ENCODE data around the gene FHL1.
"Not testable (repeated sequence)": the region's sequence is repeated elsewhere in the genome, so short reads cannot be mapped to it uniquely, and the experiment has no call there.

FHL1 gene

DNA sequence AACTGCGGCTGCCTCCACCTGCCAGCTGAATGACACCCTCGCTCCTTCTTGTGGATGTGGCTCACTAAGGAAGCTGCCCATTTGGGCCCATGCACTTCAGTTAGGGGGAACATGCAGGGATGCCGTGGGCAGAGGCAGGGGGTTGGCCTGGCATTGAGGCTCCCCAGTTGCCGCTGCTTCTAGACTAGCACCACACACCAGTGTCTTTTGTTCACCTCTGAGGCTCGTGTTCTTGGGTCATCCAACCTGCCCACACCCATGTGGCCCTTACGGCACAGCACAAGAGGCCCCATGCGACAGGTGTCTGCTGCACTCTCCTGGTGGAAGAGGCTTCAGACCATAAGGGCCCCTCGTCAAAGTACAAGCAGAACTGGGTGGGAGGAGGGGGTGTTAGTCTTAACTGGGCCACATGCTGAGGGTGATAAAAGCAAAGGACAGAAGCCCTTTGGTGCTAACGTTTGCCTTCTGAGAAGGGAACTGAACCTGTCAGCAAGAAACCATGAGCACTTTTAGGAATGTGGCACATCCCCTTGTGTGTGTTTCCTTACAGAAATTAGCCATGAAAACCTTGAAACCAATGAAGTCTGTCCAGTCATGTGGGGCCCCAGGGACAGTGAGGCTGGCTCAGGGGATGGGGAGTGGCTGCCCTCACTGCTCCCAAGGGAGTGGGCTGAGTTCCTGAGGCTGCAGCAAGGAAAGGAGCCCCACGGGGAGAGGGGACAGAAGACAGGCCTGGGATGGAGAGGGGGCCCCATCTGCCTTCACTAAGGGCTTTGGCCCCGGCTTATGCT, 64.6 kb downstream of the FHL1 start:
- no peak for DNase-seq

DNA sequence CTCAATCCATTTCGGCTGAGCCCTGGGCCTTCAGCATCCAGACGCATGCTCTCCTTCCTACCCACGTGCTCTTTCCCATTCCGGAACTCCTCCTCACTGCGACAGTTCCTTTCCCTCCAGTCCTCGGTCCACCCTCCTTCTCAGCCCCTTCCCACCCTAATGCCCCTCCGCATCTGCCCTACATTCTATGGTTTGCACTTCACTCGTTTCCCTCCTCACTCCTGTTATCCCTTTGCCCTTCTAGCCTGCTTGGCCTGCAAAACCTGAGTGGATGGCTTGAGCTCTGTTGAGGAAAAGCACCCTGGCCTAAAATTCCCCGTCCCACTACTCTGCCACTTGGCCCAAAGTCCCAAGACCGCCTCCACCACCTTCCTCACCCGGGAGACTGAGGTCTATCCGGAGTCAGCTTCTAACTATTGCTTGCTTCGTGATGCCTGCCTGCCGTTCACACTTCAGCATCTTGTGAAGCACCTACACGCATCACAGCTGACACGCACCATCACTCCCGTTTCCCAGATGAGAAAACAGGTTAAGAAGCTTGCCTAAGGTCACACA, 65.3 kb downstream of the FHL1 start:
- no peak for DNase-seq

DNA sequence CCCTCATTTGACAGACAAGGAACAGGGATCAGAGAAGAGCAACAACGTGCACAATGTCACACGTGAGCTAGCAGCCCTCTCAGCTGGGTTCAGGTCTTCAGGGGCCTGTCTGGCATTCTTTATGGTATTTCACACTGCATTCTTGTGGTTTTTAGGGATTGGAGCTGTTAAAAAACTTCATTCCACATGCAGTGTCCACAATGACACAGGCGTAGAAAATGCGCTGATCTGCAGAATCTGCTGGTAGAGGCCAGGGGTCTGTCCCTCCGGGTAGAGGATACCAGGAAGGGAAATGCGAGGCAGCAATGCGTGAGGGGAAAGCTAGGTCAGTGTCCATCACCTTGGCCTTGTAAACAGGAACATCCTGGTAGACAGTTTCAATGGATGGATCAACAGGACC, 67.2 kb downstream of the FHL1 start:
- DNase-seq: no peak

DNA sequence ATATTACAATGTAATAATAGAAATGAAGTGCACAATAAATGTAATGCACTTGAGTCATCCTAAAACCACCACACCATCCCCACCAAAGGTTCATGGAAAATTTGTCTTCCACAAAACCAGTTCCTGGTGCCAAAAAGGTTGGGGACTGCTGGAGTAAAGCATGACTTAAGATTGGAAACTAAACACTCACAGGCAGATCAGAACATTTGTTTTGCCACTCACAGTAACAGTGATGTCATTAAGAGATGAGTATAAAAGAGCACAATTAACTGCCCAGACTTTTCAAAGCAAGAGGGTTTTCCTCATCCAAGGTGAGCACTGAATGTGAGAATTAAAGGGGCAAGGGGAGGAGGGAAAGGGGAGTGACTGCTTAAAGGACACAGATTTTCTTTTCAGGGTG, 68.2 kb downstream of the FHL1 start:
- DNase-seq: no peak

DNA sequence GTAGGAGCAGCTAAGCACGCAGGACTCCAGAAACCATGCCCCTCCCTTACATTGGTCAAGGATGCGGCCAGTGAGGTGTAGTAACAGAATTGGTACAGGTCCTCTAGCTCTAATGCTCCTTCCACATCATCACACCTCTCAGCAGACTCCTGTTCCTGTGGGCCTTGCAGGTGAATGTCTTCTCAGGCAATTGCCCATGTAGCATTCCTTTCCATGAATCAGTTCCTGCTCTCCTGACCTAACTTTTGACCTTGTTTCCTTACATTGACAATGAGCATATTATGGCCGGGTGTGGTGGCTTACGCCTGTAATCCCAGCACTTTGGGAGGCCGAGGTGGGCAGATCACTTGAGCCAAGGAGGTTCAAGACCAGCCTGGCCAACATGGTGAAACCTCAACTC, 72.6 kb downstream of the FHL1 start:
- DNase-seq: no peak

DNA sequence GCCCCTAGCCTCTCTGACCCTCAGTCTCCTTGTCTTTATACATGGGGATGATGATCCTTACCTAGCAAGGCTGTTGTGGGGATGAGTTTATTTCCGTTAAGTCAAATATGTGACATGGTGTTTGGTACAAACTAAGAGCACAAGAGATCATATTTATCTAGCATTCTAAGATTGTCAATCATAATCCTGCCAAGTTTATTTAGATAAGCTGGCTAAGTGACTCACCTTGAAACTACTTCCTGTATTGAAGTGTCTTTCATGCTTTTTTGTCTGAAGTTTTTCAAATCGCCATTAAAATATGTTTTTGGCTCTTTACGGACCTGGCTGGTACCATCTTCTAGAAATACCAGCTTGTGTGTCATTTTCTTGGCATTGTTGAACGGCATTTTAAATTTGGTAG, 73.2 kb downstream of the FHL1 start:
- no peak for DNase-seq

DNA sequence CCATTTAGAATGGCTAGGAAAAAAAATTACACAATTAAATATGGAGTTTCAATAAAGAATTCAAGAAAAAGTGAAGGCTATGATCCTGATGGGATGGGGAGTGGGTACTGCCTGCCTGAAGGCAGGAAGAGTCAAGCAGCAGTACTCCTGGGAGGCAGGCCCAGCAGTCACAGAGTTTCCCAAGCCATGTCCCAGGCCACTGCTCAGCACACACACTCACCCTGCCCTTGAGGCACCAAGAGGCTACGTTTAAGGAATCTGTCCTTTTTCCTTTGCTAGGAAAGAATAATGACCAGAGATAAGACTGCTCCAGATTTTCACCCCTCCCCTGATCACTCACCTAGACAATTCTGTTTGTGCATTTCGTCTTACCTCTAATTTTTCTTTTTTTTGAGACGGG, 73.6 kb downstream of the FHL1 start:
- no peak for DNase-seq

DNA sequence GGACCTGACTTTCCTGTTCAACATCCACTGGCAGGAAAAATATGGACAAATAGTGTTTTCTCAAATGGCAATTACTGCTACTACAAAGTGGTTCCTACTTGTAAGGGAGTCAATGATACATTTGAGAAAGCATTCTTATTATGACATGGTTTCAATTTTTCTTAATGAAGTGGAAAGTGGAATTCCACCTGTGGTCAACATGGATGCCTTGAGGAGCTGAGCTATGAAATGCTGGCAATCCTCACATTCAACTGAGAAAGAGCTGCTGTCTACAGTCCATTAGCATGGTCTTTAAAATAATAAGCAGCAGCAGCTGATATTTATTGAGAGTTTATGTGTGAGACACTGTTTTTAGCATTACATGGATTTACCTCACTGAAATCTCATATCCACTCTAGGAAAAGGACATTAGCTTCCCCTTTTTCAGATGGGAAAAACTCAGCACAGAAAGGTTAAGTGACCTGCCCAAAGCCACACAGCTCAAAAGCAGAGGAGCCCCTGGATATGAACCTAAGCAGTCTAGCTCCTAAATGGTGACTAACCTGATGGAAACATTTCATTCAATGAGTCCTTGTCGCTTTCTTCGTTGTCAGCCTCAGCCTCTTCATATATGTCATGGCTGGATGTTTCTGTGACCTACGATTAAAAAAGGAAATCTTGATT, 74.6 kb downstream of the FHL1 start:
- DNase-seq: no peak

DNA sequence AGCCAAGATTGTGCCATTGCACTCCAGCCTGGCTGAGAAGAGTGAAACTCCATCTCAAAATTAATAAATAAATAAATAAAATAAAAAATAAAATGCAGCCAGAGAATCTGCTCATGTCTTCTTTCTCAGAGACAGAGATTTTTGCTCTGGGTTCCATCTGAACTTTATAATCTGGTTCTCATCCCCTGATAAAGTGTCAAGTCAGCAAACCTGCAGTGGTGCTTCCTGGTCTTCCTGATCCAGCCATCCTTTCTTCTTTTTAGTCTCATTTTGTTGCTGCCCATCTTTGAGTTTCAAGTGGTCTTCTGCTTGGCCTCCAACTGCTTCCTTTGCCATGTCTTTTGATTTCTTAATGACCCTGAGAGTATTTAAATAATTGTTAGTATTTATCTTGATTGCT, 79.7 kb downstream of the FHL1 start:
- DNase-seq: no peak

DNA sequence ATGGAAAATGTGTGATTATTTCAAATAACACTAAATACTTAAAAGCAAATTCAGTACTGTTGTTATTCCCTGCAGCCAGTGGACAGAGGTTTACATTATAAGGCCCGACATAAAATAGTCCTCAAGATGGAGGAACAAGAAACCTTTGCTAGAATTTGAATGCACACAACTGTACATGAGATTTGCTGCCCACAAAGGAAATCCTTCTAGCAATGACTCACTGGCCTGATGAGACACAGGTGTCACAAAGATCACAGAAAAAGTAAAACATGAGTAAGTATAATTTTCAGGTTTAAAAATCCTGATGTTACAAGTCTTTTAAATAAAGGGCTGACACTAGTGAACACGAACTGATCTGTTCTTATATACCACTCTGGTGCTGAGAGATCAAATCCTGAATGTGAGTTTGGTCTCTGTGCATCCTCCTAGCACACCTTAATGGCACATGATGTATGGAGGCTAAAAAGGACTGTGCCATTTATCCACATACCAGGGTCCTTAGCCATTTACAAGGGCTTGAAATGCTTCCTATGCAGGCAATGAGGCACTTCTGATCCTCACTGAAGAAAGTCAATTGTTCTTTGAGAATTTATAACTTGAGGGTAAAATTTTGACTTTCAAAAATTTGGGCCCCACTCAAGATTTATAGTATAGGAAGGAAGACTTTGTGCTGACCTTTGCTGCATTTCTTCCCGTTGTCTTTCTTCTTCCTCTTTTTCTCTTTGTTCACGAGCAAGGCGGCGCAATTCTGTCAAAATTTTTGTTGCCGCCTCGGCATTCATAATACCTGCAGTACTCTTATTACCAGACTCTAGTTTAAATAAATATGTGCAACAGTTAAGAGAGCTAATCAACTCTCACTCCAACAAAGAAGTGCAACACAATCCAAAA, 80.9 kb downstream of the FHL1 start:
- DNase-seq: no peak

DNA sequence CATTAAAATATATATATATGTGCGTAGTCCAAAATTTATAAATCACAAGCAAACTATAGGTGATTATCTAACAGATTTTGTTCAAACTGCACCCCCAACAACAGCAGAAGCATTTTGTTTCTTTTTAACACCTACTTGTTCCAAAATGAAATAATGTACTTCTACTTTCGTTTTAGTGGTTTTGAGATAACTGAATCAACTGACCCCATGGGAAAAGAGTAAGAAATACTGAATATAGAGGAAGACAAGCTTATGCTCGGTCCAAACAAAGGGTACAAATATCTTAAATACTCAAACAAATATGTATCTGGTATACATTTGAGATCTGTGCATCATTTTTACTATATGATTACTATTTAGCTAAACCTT, 81.5 kb downstream of the FHL1 start:
- DNase-seq: no peak

DNA sequence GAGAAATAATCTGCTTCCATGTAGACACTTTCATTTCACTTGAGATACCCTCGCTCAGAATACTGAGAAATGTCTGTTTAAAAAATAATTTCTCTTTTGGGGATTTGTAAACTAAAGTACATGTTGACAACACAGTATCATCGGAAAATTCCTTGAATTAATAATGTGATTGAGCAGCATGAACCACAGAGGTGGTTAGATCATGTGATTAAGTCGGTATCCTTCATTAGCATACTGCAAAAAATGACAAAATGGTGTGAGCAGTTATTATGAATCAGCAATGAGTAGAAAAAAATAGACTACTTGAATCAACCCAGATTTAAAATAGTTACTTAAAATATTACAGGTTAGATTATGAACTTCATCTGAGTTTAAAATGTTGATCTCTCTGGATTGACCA, 89.7 kb downstream of the FHL1 start:
- DNase-seq: no peak

DNA sequence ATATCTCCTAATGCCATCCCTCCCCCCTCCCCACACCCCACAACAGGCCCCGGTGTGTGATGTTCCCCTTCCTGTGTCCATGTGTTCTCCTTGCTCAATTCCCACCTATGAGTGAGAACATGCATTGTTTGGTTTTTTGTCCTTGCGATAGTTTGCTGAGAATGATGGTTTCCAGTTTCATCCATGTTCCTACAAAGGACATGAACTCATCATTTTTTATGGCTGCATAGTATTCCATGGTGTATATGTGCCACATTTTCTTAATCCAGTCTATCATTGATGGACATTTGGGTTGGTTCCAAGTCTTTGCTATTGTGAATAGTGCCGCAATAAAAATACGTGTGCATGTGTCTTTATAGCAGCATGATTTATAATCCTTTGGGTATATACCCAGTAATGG, 90.5 kb downstream of the FHL1 start:
- not testable (repeated sequence) for DNase-seq

DNA sequence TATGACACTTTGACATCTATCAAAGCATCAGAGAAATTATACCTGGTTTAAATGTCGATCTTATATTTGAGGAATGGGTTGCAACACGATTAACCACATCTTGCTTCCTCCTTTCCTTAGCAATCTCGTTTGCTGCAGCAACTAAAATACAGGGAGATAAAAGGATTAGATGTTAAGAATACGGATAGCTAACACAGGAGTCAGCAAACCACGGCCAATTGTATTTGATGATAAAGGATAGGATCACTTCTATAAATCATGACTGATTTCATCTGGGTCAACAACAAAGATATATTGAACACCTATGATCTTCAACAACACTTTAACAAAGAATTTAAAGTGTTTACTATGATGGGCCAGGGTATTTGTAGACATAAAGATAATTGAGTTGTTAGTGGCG, 98.9 kb downstream of the FHL1 start:
- DNase-seq: no peak

DNA sequence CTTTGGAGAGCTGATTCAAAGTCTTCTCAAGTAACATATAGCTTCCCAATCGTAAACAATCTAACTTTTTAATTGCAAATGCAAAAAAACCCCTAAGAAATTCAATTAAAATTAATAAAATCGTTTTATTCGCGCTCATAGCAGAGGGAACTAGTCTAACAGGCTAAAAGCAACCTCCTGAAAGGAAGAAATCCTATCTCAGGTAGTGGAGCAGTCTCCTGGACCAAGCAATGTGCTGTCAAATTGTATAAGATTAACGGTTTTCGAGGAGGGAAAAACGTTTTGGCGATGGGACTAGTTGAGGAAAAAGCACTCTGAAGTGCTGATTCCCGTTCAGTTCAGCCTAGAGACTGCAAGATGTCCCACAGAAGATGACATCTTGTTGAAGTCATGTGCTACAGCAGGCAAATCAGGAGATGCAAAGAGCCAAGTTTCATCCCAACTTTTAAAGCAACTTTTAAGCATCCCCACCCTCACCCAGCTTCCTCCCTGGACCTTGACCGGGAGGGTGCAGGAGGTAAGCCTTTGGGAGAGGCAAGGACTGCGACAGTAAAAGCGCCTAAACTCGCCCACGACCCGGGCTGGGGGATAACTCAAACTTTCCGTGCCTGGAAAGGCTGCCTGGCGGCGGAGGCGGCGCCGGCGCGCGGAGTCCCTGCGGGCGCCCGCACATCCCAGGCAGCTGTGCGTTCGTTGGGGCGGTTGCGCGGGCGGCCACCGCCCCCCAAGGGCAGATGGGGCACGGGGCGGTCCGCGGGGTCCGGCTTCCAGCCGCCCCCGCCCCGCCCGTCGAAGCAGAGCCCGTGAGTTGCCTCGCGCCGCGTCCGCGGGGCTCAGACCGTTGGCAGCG, 103.1 kb downstream of the FHL1 start:
- peak in 1 of 2 experiments; percentile 4 for DNase-seq

DNA sequence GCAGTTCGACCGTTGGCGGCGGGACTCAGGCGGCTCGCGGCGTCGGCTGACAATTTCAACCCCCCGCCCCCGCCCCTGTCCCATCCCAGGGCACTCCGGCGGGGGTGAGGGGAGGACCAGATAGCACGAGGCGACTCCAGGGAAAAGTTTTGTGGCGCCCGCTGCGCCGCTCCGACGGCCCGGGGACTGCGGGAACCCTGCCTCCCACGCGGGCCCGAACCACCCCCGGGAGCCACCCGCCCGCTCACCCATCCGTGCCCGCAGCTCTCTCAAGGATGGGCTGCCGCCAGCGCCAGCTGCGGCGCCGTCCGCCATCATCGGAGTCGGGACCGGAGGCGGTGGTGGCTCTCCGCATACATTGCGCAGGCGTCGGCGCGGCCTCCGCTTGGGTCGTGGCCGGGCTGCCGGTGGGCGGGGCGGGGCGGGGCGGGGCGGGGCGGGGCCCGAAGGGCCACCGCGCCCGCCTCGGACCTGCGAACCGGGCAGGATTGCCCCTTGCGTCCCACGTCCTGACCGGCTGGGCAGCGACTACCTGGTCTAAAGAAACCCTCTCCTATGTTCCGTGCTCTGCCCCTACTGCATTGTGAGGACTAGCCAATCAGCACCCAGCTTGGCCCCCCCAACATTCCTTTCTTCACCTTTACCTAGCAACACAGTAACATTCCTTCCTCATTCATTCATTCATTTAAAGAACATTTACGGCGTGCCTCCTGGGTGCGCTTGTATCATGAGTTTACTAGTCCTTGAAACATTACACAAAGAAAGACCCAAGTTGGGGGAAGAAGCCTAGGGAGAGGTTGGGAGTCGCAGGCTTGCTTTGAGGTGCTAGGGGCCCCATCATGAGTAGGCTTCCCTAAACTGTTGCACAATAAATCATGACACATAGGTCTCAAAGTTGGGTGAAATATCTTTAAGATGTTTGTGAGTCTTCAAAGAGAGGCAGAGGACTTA, 104.0 kb downstream of the FHL1 start, which contains the start of gene MAP7D3:
TSS of gene MAP7D3 (minus strand) at position 360 of the 951 bp plus-strand sequence. CDS start at position 318, 42 bp downstream.
- peak; percentile 8 to 66 for DNase-seq

DNA sequence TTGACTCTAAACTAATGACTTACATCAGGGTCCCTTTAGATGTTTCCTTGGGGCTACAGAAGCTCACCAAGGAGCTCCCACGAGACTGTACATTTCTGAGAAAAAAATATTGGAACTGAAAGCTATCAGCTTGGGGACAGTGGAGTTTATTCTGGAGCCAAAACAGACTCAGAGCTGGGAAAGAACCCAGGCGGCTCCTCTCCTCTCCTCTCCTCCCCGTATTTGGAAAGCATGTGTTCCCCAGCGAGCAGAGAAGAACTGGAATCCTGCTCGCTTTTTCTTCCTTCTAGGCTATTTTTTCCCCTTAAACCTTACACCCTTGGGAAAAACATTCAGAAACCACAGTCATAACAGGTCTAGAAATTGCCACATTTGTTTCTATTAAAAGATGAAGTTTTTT, 108.2 kb downstream of the FHL1 start:
- no peak for DNase-seq

DNA sequence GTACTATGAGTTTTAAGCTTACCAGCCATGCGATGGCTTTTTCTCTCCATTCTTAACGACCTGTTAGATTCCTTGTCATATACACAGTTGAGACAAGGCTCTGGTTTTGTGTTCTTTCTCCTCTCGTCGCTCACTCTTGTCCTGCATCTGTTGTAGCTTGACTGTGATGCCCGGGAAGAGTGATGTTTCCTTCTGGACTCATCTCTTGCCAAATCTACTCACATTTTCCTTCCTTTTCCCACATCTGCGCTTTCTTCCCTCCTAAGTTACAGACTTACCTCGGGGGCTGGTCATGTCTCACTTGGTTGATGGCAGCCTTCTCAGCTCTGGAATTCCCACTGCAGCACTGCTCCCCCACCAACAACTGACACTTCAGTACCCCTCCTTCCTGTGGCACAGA, 108.7 kb downstream of the FHL1 start:
- no peak for DNase-seq

DNA sequence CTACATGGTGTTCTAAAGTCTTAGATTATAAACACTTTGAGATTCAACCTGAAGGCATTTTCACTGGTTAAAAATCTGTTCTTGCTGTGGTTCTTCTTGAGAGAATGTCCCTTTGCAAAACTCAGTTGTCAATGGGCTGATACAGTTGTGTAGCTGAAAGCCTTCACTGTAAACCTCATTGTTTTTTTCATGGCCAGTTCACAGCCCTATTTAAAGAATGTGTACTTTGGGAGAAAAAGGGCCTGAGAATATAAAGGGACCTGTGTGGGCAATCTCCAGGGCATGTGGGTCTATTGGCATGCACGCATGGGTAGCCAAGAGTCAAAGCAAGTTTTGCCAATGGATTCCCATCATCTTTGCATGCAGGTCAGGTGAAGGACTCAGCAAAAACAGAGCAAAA, 111.6 kb downstream of the FHL1 start:
- DNase-seq: no peak

DNA sequence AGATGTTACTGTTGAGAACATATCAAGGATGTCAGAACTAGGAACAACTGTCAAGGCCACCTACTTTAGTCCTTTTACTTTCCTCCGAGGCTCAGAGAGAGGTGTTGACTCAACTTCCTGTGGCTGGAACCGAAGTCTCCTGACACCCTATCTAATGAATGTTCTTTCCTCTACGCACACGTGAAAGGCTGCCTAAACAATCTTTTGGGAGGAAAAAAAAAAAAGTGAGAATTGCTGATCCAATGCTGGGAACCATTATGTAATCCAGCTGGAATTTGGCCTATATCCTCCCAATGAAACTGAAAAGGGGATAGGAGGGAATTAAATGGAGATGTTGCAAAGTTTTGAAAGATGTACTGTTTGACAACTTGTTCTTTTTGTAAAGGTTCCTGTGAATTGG, 112.2 kb downstream of the FHL1 start:
- DNase-seq: no peak

DNA sequence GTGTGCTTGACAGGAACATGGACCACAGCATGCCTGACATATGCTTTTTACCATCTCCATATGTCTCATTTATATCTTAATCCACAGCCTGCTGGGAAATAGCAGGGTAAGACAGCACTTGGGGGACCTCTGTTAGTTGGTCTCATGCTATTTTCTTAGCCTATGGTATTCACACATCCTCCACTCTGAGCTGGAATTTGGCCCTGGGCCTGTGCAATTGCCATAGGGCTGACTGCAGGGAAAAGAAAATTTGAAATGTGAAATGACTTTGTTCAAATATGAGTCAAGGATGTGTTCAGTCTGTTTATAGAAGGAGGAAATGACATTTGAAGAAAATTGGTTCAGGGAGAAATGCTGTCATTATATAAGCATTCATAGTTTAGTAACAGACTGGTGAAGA, 113.4 kb downstream of the FHL1 start:
- no peak for DNase-seq
